ENCODE results near the gene ACER1.
A peak's percentile ranks its signal among the peaks of the same experiment; 100 is the strongest.

The ACER1 gene

GRCh38 chr19:6263306-6263705 is 70.1 kb downstream of the ACER1 start:
- no peak overlapping the region for H3K23ac ChIP-seq (ENCODE audit: low read length)
- H4K8ac ChIP-seq (ENCODE audit: low read depth, low read length), result no peak overlapping the region
- peaks cover 0 to 4% of the 10 kb centered on the region in 2 experiments for H3K4me1 ChIP-seq (ENCODE audit: control insufficient read depth in 1 of 2, insufficient read depth in 2 of 2, low read length in 2 of 2)
- H3K79me2 ChIP-seq (ENCODE audit: control insufficient read depth, insufficient read depth, low read length, poor library complexity), result no peaks in the 10 kb centered on the region
- no peak overlapping the region for H4K12ac ChIP-seq (ENCODE audit: low read depth, low read length)
- no peak overlapping the region for H3K14ac ChIP-seq (ENCODE audit: low read length)
- H3K4ac ChIP-seq (ENCODE audit: low read depth, low read length), result peak overlapping the region; percentile 27
- H3K4me2 ChIP-seq (ENCODE audit: low read length), result no peak overlapping the region
- WGBS (ENCODE audit: extremely low coverage, insufficient coverage, insufficient read length), result no CpG with 5 or more reads among the region's 12 CpGs
- no peak overlapping the region for H3K27ac ChIP-seq (ENCODE audit: low read depth, low read length)
- no peak overlapping the region for H2AK5ac ChIP-seq (ENCODE audit: low read length)
- no peak for DNase-seq
- H3K18ac ChIP-seq (ENCODE audit: low read length), result peak overlapping the region; percentile 4
- no peaks in the 10 kb centered on the region for H3K9me3 ChIP-seq (ENCODE audit: insufficient read depth, low read depth, low read length)
- no peak overlapping the region for H3K9ac ChIP-seq (ENCODE audit: low read length)
- H3K79me1 ChIP-seq (ENCODE audit: low read length), result no peaks in the 10 kb centered on the region
- no peaks in the 10 kb centered on the region for H3K27me3 ChIP-seq (ENCODE audit: insufficient read depth, low read length)
- H3K36me3 ChIP-seq (ENCODE audit: control insufficient read depth in 1 of 2, insufficient read depth in 2 of 2, low read length in 2 of 2), result peaks cover 55 to 56% of the 10 kb centered on the region in 2 experiments
- H3K4me3 ChIP-seq (ENCODE audit: low read depth, low read length), result no peak overlapping the region
- no peak overlapping the region for H4K91ac ChIP-seq (ENCODE audit: low read depth, low read length)
- H2BK120ac ChIP-seq (ENCODE audit: insufficient read depth, low read length, poor library complexity), result no peak overlapping the region
- no peak overlapping the region for H2BK5ac ChIP-seq (ENCODE audit: low read depth, low read length, poor library complexity)
- H2AFZ ChIP-seq (ENCODE audit: insufficient read depth, low read length, poor library complexity), result no peak overlapping the region
- no peak overlapping the region for H2BK12ac ChIP-seq (ENCODE audit: low read length)

GRCh38 chr19:6262519-6262918 is 70.9 kb downstream of the ACER1 start:
- Histone ChIP-seq H2BK120ac (ENCODE audit: insufficient read depth, low read length, poor library complexity) (no peak overlapping the region), H2AK5ac (ENCODE audit: low read length) (no peak overlapping the region), H3K79me1 (ENCODE audit: low read length) (no peaks in the 10 kb centered on the region), H4K12ac (ENCODE audit: low read depth, low read length) (no peak overlapping the region), H3K23ac (ENCODE audit: low read length) (no peak overlapping the region), H2BK5ac (ENCODE audit: low read depth, low read length, poor library complexity) (no peak overlapping the region), H4K91ac (ENCODE audit: low read depth, low read length) (no peak overlapping the region), H2BK12ac (ENCODE audit: low read length) (no peak overlapping the region), H3K4me1 (ENCODE audit: control insufficient read depth in 1 of 2, insufficient read depth in 2 of 2, low read length in 2 of 2) (peaks cover 0 to 4% of the 10 kb centered on the region in 2 experiments), H3K79me2 (ENCODE audit: control insufficient read depth, insufficient read depth, low read length, poor library complexity) (no peaks in the 10 kb centered on the region), H3K4me3 (ENCODE audit: low read depth, low read length) (peak overlapping the region; percentile 48), H3K9me3 (ENCODE audit: insufficient read depth, low read depth, low read length) (no peaks in the 10 kb centered on the region), H3K9ac (ENCODE audit: low read length) (no peak overlapping the region), H3K36me3 (ENCODE audit: control insufficient read depth in 1 of 2, insufficient read depth in 2 of 2, low read length in 2 of 2) (peaks cover 51% of the 10 kb centered on the region in 2 experiments), H3K27ac (ENCODE audit: low read depth, low read length) (no peak overlapping the region), H2AFZ (ENCODE audit: insufficient read depth, low read length, poor library complexity) (no peak overlapping the region), H3K4me2 (ENCODE audit: low read length) (no peak overlapping the region), H3K18ac (ENCODE audit: low read length) (no peak overlapping the region), H3K14ac (ENCODE audit: low read length) (no peak overlapping the region), H3K4ac (ENCODE audit: low read depth, low read length) (peak overlapping the region; percentile 27), H4K8ac (ENCODE audit: low read depth, low read length) (no peak overlapping the region), H3K27me3 (ENCODE audit: insufficient read depth, low read length) (no peaks in the 10 kb centered on the region)
- WGBS (ENCODE audit: extremely low coverage, insufficient coverage, insufficient read length), result no CpG with 5 or more reads among the region's 11 CpGs
- no peak for DNase-seq

GRCh38 chr19:6261883-6262282 is 71.5 kb downstream of the ACER1 start:
- Histone ChIP-seq H4K12ac (ENCODE audit: low read depth, low read length) (no peak overlapping the region), H3K23ac (ENCODE audit: low read length) (no peak overlapping the region), H3K79me2 (ENCODE audit: control insufficient read depth, insufficient read depth, low read length, poor library complexity) (no peaks in the 10 kb centered on the region), H3K27me3 (ENCODE audit: insufficient read depth, low read length) (no peaks in the 10 kb centered on the region), H3K79me1 (ENCODE audit: low read length) (no peaks in the 10 kb centered on the region), H2BK12ac (ENCODE audit: low read length) (no peak overlapping the region), H3K14ac (ENCODE audit: low read length) (no peak overlapping the region), H3K4me1 (ENCODE audit: control insufficient read depth in 1 of 2, insufficient read depth in 2 of 2, low read length in 2 of 2) (peaks cover 0 to 4% of the 10 kb centered on the region in 2 experiments), H3K4ac (ENCODE audit: low read depth, low read length) (no peak overlapping the region), H3K9me3 (ENCODE audit: insufficient read depth, low read depth, low read length) (no peaks in the 10 kb centered on the region), H3K4me2 (ENCODE audit: low read length) (no peak overlapping the region), H2BK120ac (ENCODE audit: insufficient read depth, low read length, poor library complexity) (no peak overlapping the region), H4K8ac (ENCODE audit: low read depth, low read length) (no peak overlapping the region), H3K4me3 (ENCODE audit: low read depth, low read length) (no peak overlapping the region), H3K27ac (ENCODE audit: low read depth, low read length) (no peak overlapping the region), H3K18ac (ENCODE audit: low read length) (no peak overlapping the region), H3K9ac (ENCODE audit: low read length) (no peak overlapping the region), H4K91ac (ENCODE audit: low read depth, low read length) (no peak overlapping the region), H2AFZ (ENCODE audit: insufficient read depth, low read length, poor library complexity) (no peak overlapping the region), H2BK5ac (ENCODE audit: low read depth, low read length, poor library complexity) (no peak overlapping the region), H2AK5ac (ENCODE audit: low read length) (no peak overlapping the region), H3K36me3 (ENCODE audit: control insufficient read depth in 1 of 2, insufficient read depth in 2 of 2, low read length in 2 of 2) (peaks cover 48 to 51% of the 10 kb centered on the region in 2 experiments)
- no peak for DNase-seq
- WGBS (ENCODE audit: extremely low coverage, insufficient coverage, insufficient read length), result no CpG with 5 or more reads among the region's 15 CpGs

GRCh38 chr19:6260912-6261650 is 72.3 kb downstream of the ACER1 start:
- peak in 1 of 2 donors; percentile 12 for DNase-seq
- no peaks in the 10 kb centered on the region for H3K9me3 ChIP-seq (ENCODE audit: insufficient read depth, low read depth, low read length)
- no peak overlapping the region for H3K27ac ChIP-seq (ENCODE audit: low read depth, low read length)
- no peaks in the 10 kb centered on the region for H3K79me1 ChIP-seq (ENCODE audit: low read length)
- no peak overlapping the region for H2AFZ ChIP-seq (ENCODE audit: insufficient read depth, low read length, poor library complexity)
- H3K4me2 ChIP-seq (ENCODE audit: low read length), result no peak overlapping the region
- no CpG with 5 or more reads among the region's 30 CpGs for WGBS (ENCODE audit: extremely low coverage, insufficient coverage, insufficient read length)
- no peak overlapping the region for H4K8ac ChIP-seq (ENCODE audit: low read depth, low read length)
- no peak overlapping the region for H2BK12ac ChIP-seq (ENCODE audit: low read length)
- no peaks in the 10 kb centered on the region for H3K79me2 ChIP-seq (ENCODE audit: control insufficient read depth, insufficient read depth, low read length, poor library complexity)
- no peak overlapping the region for H3K14ac ChIP-seq (ENCODE audit: low read length)
- H3K23ac ChIP-seq (ENCODE audit: low read length), result no peak overlapping the region
- no peak overlapping the region for H2AK5ac ChIP-seq (ENCODE audit: low read length)
- no peak overlapping the region for H3K4ac ChIP-seq (ENCODE audit: low read depth, low read length)
- H4K91ac ChIP-seq (ENCODE audit: low read depth, low read length), result no peak overlapping the region
- no peak overlapping the region for H2BK5ac ChIP-seq (ENCODE audit: low read depth, low read length, poor library complexity)
- no peak overlapping the region for H3K4me3 ChIP-seq (ENCODE audit: low read depth, low read length)
- H3K9ac ChIP-seq (ENCODE audit: low read length), result no peak overlapping the region
- H3K4me1 ChIP-seq (ENCODE audit: control insufficient read depth in 1 of 2, insufficient read depth in 2 of 2, low read length in 2 of 2), result peaks cover 0 to 4% of the 10 kb centered on the region in 2 experiments
- H3K36me3 ChIP-seq (ENCODE audit: control insufficient read depth in 1 of 2, insufficient read depth in 2 of 2, low read length in 2 of 2), result peaks cover 48 to 49% of the 10 kb centered on the region in 2 experiments
- H2BK120ac ChIP-seq (ENCODE audit: insufficient read depth, low read length, poor library complexity), result no peak overlapping the region
- no peak overlapping the region for H3K18ac ChIP-seq (ENCODE audit: low read length)
- no peak overlapping the region for H4K12ac ChIP-seq (ENCODE audit: low read depth, low read length)
- H3K27me3 ChIP-seq (ENCODE audit: insufficient read depth, low read length), result no peaks in the 10 kb centered on the region

All from trophoblast cell (in vitro differentiated cells and primary cell).